GM12878 (cell line): ENCODE measurements around the gene MAN1B1. TPM values are rescaled to one million over a fixed set of nuclear protein-coding genes. Genes with fewer than 3 reads are reported as not detected.

Experiments used
- ATAC-seq: fragments of 200-7000 bp; cut with Tn5 transposase; 3 replicates; pipeline ENCODE4 v1.9.1; 2020; ENCODE audit warnings: mild to moderate bottlenecking, moderate library complexity
- BruUV-seq: library from RNA; stranded (reverse); fragments of 400-500 nt; replicated peaks from 2 replicates; lab custom pipeline; 2021; lab: Mats Ljungman, UMichigan
- CTCF ChIA-PET: fragments of 300-600 bp; sonication (Branson Sonifier 250); formaldehyde crosslinking; extraction: SDS; loops from one replicate; lab custom pipeline; 2021; ENCODE audit warnings: inconsistent platforms; lab: Yijun Ruan, JAX
- POLR2A ChIA-PET: fragments of 350-600 bp; formaldehyde crosslinking; extraction: SDS; loops from one replicate; lab custom pipeline; 2021; ENCODE audit warnings: inconsistent platforms; lab: Charles Lee
- RAD21 ChIA-PET: fragments of 300-600 bp; sonication (Branson Sonifier 250); formaldehyde crosslinking; loops from one replicate; lab custom pipeline; 2023; ENCODE audit warnings: antibody characterized with exemption; ENCODE audit not compliant: unreplicated experiment; lab: Charles Lee
- SMC1A ChIA-PET: fragments of 300-600 bp; sonication (Branson Sonifier 250); formaldehyde crosslinking; loops from one replicate; lab custom pipeline; 2023; ENCODE audit not compliant: unreplicated experiment, uncharacterized antibody; lab: Charles Lee
- DNase-seq: peaks from one replicate; pipeline ENCODE4 v3.0.0-alpha.2; 2011; ENCODE audit warnings: low read depth, low spot score
- FAIRE-seq: peaks from 3 replicates; lab custom pipeline; 2011; peaks lifted over from hg19 to GRCh38; lab: Jason Lieb, UNC
- H2AFZ ChIP-seq: 2 replicates; pipeline ENCODE4 v1.6.0; 2011; ENCODE audit warnings: low read depth, low read length, control low read depth; ENCODE audit not compliant: control insufficient read depth
- H3K27ac ChIP-seq: 2 replicates; pipeline ENCODE4 v1.5.1; 2011; ENCODE audit warnings: control low read depth; ENCODE audit not compliant: control insufficient read depth, insufficient read depth
- H3K27me3 ChIP-seq, 2 experiments: replicated peaks in 1 of 2; 2 replicates each; pipeline versions ENCODE4 v1.6.0 to v1.6.1; 2011; ENCODE audit warnings: low read length in 1 of 2; ENCODE audit not compliant: control insufficient read depth in 2 of 2, insufficient read depth in 2 of 2
- H3K36me3 ChIP-seq, 2 experiments: 2 replicates each; pipeline ENCODE4 v1.5.1; 2011; ENCODE audit warnings: low read length in 1 of 2; ENCODE audit not compliant: control insufficient read depth in 2 of 2, insufficient read depth in 2 of 2
- H3K4me1 ChIP-seq: 2 replicates; pipeline ENCODE4 v1.6.1; 2011; ENCODE audit warnings: mild to moderate bottlenecking, low read length, moderate library complexity, mixed read lengths; ENCODE audit not compliant: control insufficient read depth, insufficient read depth
- H3K4me2 ChIP-seq: 2 replicates; pipeline ENCODE4 v1.6.0; 2011; ENCODE audit warnings: control low read depth; ENCODE audit not compliant: control insufficient read depth, insufficient read depth
- H3K4me3 ChIP-seq: fragments of 200-600 bp; sonication (generic); 2 replicates; pipeline ENCODE4 v1.5.1; 2016
- H3K79me2 ChIP-seq: 2 replicates; pipeline ENCODE4 v1.6.0; 2011; ENCODE audit warnings: low read length; ENCODE audit not compliant: control insufficient read depth, insufficient read depth
- H3K9ac ChIP-seq: 2 replicates; pipeline ENCODE4 v1.8.0; 2011; ENCODE audit warnings: low read length, control low read depth, mixed read lengths; ENCODE audit not compliant: control insufficient read depth, insufficient read depth
- H3K9me3 ChIP-seq: replicated peaks from 3 replicates; pipeline ENCODE4 v1.5.1; 2011; ENCODE audit warnings: mild to moderate bottlenecking, low read length; ENCODE audit not compliant: control insufficient read depth, insufficient read depth
- H4K20me1 ChIP-seq: 2 replicates; pipeline ENCODE4 v1.6.0; 2011; ENCODE audit not compliant: control insufficient read depth, insufficient read depth
- MTA2 ChIP-seq: fragments of 450-650 bp; IDR thresholded peaks from 2 replicates; pipeline ENCODE4 v1.6.1; 2016; ENCODE audit warnings: low read depth, mild to moderate bottlenecking, moderate library complexity
- SREBF1 ChIP-seq: IDR thresholded peaks from 2 replicates; pipeline ENCODE4 v1.6.1; 2012; ENCODE audit warnings: mild to moderate bottlenecking, low read length
- ZNF384 ChIP-seq: IDR thresholded peaks from 2 replicates; pipeline ENCODE4 v1.6.1; 2012; ENCODE audit warnings: low read depth, mild to moderate bottlenecking, low read length, improper control_type of control experiment, borderline replicate concordance
- WGBS: methylation state at CpG from one replicate; pipeline ENCODE4 v1.1.6; 2016; ENCODE audit warnings: low lambda C conversion rate; ENCODE audit not compliant: insufficient replicate concordance, insufficient coverage; ENCODE audit errors: missing lambda C conversion rate; 5-methylcytosine and 5-hydroxymethylcytosine counted together
- in situ Hi-C: fragments of 300-500 bp; cut with MboI; formaldehyde crosslinking; loops from 9 replicates; pipeline ENCODE4 v1.14.3; 2018; ENCODE audit warnings: mixed read lengths
- intact Hi-C: fragments of 100-400 bp; cut with micrococcal nuclease; formaldehyde crosslinking; loops from one replicate; pipeline ENCODE4 v1.14.2; 2022; ENCODE audit not compliant: unreplicated experiment
- polyA plus RNA-seq, 11 experiments: library from polyadenylated mRNA; depleted of rRNA in 4 of 11; unstranded in 6 of 11; stranded (reverse) in 5 of 11; fragments of >200 nt; fragmentation: Nextera tagmentation in 4 of 11; fragmentation: Illumina TruSeq in 1 of 11; extraction: Ambion mirVana in 4 of 11; extraction: Trizol in 1 of 11; gene quantifications; 1 replicate in 1 of 11; 2 replicates in 10 of 11; pipeline versions ENCODE4 v1.2.1 to v1.2.3, GENCODE V29; 2011 to 2016; ENCODE audit warnings: inconsistent platforms in 2 of 11, missing spikeins in 2 of 11, low read depth in 1 of 11
- total RNA-seq, 4 experiments: library from RNA; depleted of rRNA in 3 of 4; stranded (reverse); fragments of >200 nt in 3 of 4; fragmentation: Illumina TruSeq in 1 of 4; extraction: Trizol in 1 of 4; gene quantifications; 2 replicates each; pipeline versions ENCODE4 v1.2.1 to v1.2.3, GENCODE V29; 2013 to 2021
- TF ChIP-seq, protein P1 (sequence below): IDR thresholded peaks from 2 replicates; pipeline ENCODE4 v1.6.1; 2012; ENCODE audit warnings: low read depth, low read length, improper control_type of control experiment

The MAN1B1 gene
- total and polyA plus RNA-seq, 10 of the 15 experiments (the other 5 are each of a cell fraction or from before 2014, with no cell fraction given): 0.71 to 34.1 (median 22.7) TPM

DNA sequence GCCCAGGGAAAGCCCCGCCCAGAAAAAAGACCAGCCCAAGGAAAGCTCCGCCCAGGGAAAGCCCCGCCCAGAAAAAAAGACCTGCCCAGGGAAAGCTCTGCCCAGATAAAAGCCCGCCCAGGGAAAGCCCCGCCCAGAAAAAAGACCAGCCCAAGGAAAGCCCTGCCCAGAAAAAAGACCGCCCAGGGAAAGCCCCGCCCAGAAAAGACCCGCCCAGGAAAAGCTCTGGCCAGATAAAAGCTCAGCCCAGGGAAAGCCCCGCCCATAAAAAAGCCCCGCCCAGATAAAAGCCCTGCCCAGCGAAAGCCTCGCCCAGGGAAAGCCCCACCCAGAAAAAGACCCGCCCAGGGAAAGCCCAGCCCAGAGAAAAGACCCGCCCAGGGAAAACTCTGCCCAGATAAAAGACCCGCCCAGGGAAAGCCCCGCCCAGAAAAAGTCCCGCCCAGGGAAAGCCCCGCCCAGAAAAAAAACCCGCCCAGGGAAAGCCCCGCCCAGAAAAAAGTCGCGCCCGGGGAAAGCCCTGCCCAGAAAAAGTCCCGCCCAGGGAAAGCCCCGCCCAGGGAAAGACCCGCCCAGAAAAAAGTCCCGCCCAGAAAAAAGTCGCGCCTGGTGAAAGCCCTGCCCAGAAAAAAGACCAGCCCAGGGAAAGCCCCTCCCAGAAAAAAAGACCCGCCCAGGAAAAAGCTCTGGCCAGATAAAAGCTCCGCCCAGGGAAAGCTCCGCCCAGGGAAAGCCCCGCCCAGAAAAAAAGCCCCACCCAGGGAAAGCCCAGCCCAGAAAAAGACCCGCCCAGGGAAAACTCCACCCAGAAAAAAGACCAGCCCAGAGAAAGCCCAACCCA is 64.1 kb downstream of the MAN1B1 start:
- in situ Hi-C loops (no loop called here), intact Hi-C loops (loop anchor here (1.0 to 5.0 kb wide), 2 partner anchors 22 to 34 kb away; no protein-coding TSS in a partner anchor)
- peaks cover 9% of the 10 kb centered on the region; the same call in 1 of the 2 replicates for H3K4me1 ChIP-seq
- H2AFZ ChIP-seq: peak overlapping the region; percentile 29; the same call in 1 of the 2 replicates
- H3K36me3 ChIP-seq: no peaks in the 10 kb centered on the region
- SMC1A ChIA-PET: interaction anchor here (0.7 to 4.7 kb wide), 14 partner anchors 8 to 127 kb away, joined by 3 to 28 read pairs (median 6); partner anchors contain the start of genes ANAPC2, LRRC26, MAN1B1 and RNF208
- TF ChIP-seq MTA2 (no peak), ZNF384 (peak; percentile 28; the same call in 1 of the 2 replicates), SREBF1 (0 out of 2 replicates have a peak, but pooled peaks have one; percentile 2)
- TF ChIP-seq, protein P1, sequence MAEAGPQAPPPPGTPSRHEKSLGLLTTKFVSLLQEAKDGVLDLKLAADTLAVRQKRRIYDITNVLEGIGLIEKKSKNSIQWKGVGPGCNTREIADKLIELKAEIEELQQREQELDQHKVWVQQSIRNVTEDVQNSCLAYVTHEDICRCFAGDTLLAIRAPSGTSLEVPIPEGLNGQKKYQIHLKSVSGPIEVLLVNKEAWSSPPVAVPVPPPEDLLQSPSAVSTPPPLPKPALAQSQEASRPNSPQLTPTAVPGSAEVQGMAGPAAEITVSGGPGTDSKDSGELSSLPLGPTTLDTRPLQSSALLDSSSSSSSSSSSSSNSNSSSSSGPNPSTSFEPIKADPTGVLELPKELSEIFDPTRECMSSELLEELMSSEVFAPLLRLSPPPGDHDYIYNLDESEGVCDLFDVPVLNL: 0 out of 2 replicates have a peak, but pooled peaks have one; percentile 6
- TF ChIP-seq, all 136 proteins: peak for 3
- Histone ChIP-seq H3K27ac (peak overlapping the region; percentile 44), H3K4me3 (0 out of 2 replicates have a peak overlapping the region, but pooled peaks have one; percentile 12), H4K20me1 (no peaks in the 10 kb centered on the region), H3K79me2 (no peaks in the 10 kb centered on the region), H3K9ac (no peak overlapping the region), H3K27me3 (no peaks in the 10 kb centered on the region), H3K4me2 (no peak overlapping the region), H3K9me3 (no peaks in the 10 kb centered on the region; the same call in 2 of the 3 replicates)
- RAD21 ChIA-PET: interaction anchor here (0.6 to 4.1 kb wide), 29 partner anchors 9 to 380 kb away, joined by 3 to 54 read pairs (median 6); partner anchors contain the start of genes ANAPC2, CYSRT1, LRRC26 and MAN1B1
- FAIRE-seq: no peak
- no peak for DNase-seq
- peak; percentile 74 for ATAC-seq
- CTCF ChIA-PET: interaction anchor here (0.6 to 2.5 kb wide), 21 partner anchors 8 to 308 kb away, joined by 3 to 20 read pairs (median 4); partner anchors contain the start of genes AJM1, SSNA1, TPRN and TUBB4B
- no TSS peak for BruUV-seq
- POLR2A ChIA-PET: interaction anchor here (0.6 to 4.3 kb wide), 47 partner anchors 8 to 745 kb away, joined by 3 to 166 read pairs (median 5); partner anchors contain the start of genes ANAPC2, CYSRT1, LRRC26 and MAN1B1
- under 1% methylated on average over 31 of the region's 34 CpGs for WGBS
